GM12864 (cell line): Measurements from ENCODE around the gene RPGRIP1L.

Source experiments
- DNase-seq: peaks from one replicate; pipeline ENCODE4 v3.0.0-alpha.2; 2011; ENCODE audit warnings: low read depth
- H3K4me3 ChIP-seq: 2 replicates; pipeline ENCODE4 v1.5.1; 2011; ENCODE audit warnings: mild to moderate bottlenecking, low read depth, low read length, control low read depth
- CTCF ChIP-seq: IDR thresholded peaks from 2 replicates; pipeline ENCODE4 v1.5.1; 2011; ENCODE audit warnings: low read depth, mild to moderate bottlenecking, moderate library complexity, low read length, control low read depth, inconsistent platforms; ENCODE audit errors: missing control alignments

The RPGRIP1L gene

GRCh38 chr16:53599548-53599947, 104.1 kb downstream of the RPGRIP1L start:
- H3K4me3 ChIP-seq: no peak overlapping the region
- no peak for TF ChIP-seq CTCF
- no peak for DNase-seq

GRCh38 chr16:53598511-53599275, 105.0 kb downstream of the RPGRIP1L start:
- TF ChIP-seq CTCF: no peak
- H3K4me3 ChIP-seq: no peak overlapping the region
- no peak for DNase-seq

- TF ChIP-seq CTCF: no peak
- H3K4me3 ChIP-seq: no peak overlapping the region
- DNase-seq: no peak
These were observed 105.9 kb downstream of the RPGRIP1L start for GRCh38 chr16:53597776-53598175.

- no peak for TF ChIP-seq CTCF
- no peak for DNase-seq
- no peak overlapping the region for H3K4me3 ChIP-seq
These were observed 115.5 kb downstream of the RPGRIP1L start for GRCh38 chr16:53588081-53588648.

- no peak for DNase-seq
- no peak overlapping the region for H3K4me3 ChIP-seq
- no peak for TF ChIP-seq CTCF
These were observed 120.3 kb downstream of the RPGRIP1L start for GRCh38 chr16:53583401-53583800.

GRCh38 chr16:53581784-53582183, 121.9 kb downstream of the RPGRIP1L start:
- DNase-seq: no peak
- TF ChIP-seq CTCF: no peak
- H3K4me3 ChIP-seq: no peak overlapping the region
